Measurements from ENCODE around the gene TSEN54.

TSEN54 gene

GRCh38 chr17:75488693-75489510 is 27.4 kb upstream of the TSEN54 start:
- DNase-seq: no peak

GRCh38 chr17:75489511-75489955 is 26.8 kb upstream of the TSEN54 start:
- no peak for DNase-seq

GRCh38 chr17:75490173-75490743 is 26.1 kb upstream of the TSEN54 start:
- no peak for DNase-seq

GRCh38 chr17:75490953-75491649 is 25.2 kb upstream of the TSEN54 start:
- DNase-seq: no peak

- no peak for DNase-seq
Measured at GRCh38 chr17:75491680-75492079, 24.6 kb upstream of the TSEN54 start.

- DNase-seq: no peak
Measured at GRCh38 chr17:75492555-75493168, 23.7 kb upstream of the TSEN54 start.

GRCh38 chr17:75493476-75494129 is 22.7 kb upstream of the TSEN54 start:
- no peak for DNase-seq

- DNase-seq: no peak
Measured at GRCh38 chr17:75494326-75494877, 21.9 kb upstream of the TSEN54 start.

- DNase-seq: no peak
Measured at GRCh38 chr17:75496005-75496404, 20.3 kb upstream of the TSEN54 start.

- no peak for DNase-seq
Measured at GRCh38 chr17:75498039-75498725, 18.1 kb upstream of the TSEN54 start.

- DNase-seq: no peak
Measured at GRCh38 chr17:75498726-75499213, 17.6 kb upstream of the TSEN54 start.

GRCh38 chr17:75499313-75500022 is 16.9 kb upstream of the TSEN54 start:
- no peak for DNase-seq

- DNase-seq: no peak
Measured at GRCh38 chr17:75500419-75501216, 15.7 kb upstream of the TSEN54 start.

- no peak for DNase-seq
Measured at GRCh38 chr17:75501378-75502071, 14.8 kb upstream of the TSEN54 start.

- DNase-seq: no peak
Measured at GRCh38 chr17:75502072-75502720, 14.1 kb upstream of the TSEN54 start.

GRCh38 chr17:75502721-75503329 is 13.5 kb upstream of the TSEN54 start:
- no peak for DNase-seq

- no peak for DNase-seq
Measured at GRCh38 chr17:75503337-75503950, 12.9 kb upstream of the TSEN54 start.

- no peak for DNase-seq
Measured at GRCh38 chr17:75503976-75504346, 12.4 kb upstream of the TSEN54 start.
